ENCODE measurements around the gene SPOCK3.

Gene SPOCK3

GRCh38 chr4:167041524-167041923, 192.8 kb downstream of the SPOCK3 start:
- in situ Hi-C loops (cut with MboI; ENCODE audit: low sequenced_read_pairs), result no loop called here

GRCh38 chr4:167035390-167035789, 198.9 kb downstream of the SPOCK3 start:
- in situ Hi-C loops (cut with MboI; ENCODE audit: low sequenced_read_pairs), result no loop called here

DNA sequence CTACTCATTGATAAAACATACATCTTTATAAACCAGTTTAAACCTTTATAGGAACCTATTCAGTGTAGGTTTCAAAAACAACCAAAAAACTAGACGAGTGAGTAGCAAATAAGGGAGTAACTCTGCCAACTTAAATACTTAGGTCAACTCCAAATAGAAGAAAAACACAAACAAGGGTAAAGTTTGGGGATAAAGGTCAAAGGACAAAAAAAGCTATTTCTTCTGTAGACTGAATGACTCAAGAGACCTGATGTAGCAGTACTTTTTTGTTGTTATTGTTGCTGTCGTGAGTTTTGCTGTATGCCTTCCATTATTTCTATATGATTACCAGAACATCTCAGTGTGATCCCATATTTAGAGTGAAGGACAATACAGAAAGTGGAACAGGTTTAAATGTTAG, 199.3 kb downstream of the SPOCK3 start:
- in situ Hi-C loops (cut with MboI; ENCODE audit: low sequenced_read_pairs), result no loop called here

DNA sequence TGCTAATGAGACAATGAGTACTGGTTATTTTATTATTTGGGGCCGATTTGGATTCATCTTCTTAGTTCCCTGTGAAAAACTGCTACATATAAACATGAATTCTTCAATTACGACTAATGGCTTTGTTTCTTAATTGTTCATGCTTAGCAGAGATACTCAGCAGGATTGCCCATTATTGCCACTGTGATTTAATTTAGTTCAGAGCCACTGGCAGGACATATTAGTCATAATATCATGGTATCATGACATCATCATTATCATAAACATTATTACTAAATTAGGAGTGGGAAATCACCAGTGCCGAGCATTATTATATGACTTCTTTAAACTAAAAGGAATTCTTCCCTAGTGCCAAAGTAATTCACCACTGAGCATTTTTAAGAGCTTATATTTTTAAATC, 201.4 kb downstream of the SPOCK3 start:
- in situ Hi-C loops (cut with MboI; ENCODE audit: low sequenced_read_pairs), result no loop called here

GRCh38 chr4:167031534-167032156, 202.6 kb downstream of the SPOCK3 start:
- in situ Hi-C loops (cut with MboI; ENCODE audit: low sequenced_read_pairs), result no loop called here

DNA sequence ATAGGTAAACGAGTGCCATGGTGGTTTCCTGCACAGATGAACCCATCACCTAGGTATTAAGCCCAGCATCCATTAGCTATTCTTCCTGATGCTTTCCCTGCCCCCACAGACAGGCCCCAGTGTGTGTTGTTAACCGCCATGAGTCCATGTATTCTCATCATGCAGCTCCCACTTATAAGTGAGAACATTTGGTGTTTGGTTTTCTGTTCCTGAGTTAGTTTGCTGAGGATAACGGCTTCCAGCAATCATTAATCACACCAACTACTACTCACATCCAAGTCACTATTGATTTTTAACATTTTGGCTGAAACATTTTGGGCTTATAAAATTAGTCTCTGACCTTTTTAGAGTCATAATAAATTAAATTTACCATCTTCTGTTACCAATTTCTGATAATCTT, 205.3 kb downstream of the SPOCK3 start:
- in situ Hi-C loops (cut with MboI; ENCODE audit: low sequenced_read_pairs), result no loop called here

- in situ Hi-C loops (cut with MboI; ENCODE audit: low sequenced_read_pairs), result no loop called here
Measured at GRCh38 chr4:167025670-167026069, 208.6 kb downstream of the SPOCK3 start.

GRCh38 chr4:167023364-167023925, 210.8 kb downstream of the SPOCK3 start:
- in situ Hi-C loops (cut with MboI; ENCODE audit: low sequenced_read_pairs), result no loop called here

DNA sequence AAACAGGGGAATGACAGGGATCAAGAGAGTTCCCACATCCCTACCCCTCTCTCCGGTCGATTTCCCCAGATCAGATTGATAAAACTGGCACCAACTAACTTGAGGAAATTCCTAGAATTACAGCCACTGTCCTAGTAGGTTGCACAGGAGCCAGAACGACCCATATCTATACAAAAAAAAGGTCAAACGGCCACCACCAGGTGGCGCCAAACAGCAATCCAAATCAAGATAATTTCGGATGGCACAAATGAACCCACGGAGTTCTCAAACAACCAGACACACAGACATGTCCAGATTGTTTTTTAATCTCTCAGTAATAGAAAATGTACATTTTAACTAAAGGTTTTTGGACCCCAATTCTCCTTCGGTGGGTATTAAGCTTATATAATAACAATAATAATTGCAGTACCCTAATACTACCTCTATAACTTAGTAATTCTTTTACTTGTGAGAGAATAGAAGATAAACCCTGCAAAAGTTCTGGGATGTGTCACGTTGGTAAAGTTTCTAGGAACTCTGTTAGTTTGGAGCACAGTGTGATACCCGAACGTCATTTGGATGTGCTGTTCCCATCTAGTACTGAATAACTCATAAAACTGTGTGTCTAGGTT, 212.6 kb downstream of the SPOCK3 start:
- in situ Hi-C loops (cut with MboI; ENCODE audit: low sequenced_read_pairs), result no loop called here

GRCh38 chr4:167020410-167020809, 213.9 kb downstream of the SPOCK3 start:
- in situ Hi-C loops (cut with MboI; ENCODE audit: low sequenced_read_pairs), result no loop called here

DNA sequence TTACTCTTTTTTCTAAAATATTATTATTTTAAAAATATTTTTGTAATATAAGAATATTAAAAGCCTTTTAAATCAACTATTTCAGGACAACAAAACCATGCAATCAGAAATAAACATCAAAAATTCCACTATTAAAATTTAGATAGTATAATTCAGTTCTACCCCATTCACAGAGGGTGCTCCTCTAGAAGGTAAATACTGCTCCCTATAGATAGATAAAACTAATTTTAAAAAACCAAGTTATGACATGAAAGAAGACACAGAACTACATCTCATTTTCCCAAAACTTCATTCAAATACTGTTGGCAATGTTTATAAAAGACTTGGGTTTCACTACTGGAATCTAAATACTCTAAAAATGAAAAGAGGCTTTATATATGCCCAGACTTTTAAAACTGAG, 219.3 kb downstream of the SPOCK3 start:
- in situ Hi-C loops (cut with MboI; ENCODE audit: low sequenced_read_pairs), result no loop called here

GRCh38 chr4:167003326-167003725, 231.0 kb downstream of the SPOCK3 start:
- in situ Hi-C loops (cut with MboI; ENCODE audit: low sequenced_read_pairs), result no loop called here

DNA sequence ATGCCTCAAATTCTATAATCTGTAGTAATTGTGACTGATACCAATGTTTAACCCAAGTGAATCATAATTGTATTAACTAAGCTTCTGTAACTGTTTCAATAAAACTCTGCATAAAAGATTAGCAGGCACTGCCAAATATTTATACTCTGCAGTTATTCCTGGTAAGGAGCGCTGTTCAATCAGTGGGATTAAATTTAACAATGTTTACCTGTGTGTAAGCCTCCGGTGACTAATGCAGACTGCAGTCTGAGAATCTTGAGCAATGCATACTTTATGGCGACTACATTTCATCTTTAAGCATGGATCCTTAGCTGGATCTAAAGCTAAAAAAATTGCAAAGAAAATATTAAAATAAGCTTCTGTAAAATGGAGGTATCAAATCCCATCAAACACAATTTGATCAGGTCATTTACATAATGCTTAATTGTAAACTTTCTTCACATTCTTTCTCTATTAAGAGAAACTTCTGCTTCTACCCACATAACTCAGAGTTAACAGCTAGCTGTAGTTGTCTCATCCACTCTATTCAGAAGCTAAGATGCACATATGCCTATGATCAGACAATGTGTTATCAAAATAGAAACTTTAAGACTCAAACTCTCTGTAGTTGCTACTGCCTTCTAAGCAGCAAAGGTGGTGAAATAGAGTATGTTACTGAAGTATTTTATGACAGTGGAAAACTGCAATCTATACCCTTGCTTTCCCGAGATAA, 234.0 kb downstream of the SPOCK3 start:
- in situ Hi-C loops (cut with MboI; ENCODE audit: low sequenced_read_pairs), result no loop called here

GRCh38 chr4:166996216-166996615, 238.1 kb downstream of the SPOCK3 start:
- in situ Hi-C loops (cut with MboI; ENCODE audit: low sequenced_read_pairs), result no loop called here

GRCh38 chr4:166994686-166995085, 239.6 kb downstream of the SPOCK3 start:
- in situ Hi-C loops (cut with MboI; ENCODE audit: low sequenced_read_pairs), result no loop called here

DNA sequence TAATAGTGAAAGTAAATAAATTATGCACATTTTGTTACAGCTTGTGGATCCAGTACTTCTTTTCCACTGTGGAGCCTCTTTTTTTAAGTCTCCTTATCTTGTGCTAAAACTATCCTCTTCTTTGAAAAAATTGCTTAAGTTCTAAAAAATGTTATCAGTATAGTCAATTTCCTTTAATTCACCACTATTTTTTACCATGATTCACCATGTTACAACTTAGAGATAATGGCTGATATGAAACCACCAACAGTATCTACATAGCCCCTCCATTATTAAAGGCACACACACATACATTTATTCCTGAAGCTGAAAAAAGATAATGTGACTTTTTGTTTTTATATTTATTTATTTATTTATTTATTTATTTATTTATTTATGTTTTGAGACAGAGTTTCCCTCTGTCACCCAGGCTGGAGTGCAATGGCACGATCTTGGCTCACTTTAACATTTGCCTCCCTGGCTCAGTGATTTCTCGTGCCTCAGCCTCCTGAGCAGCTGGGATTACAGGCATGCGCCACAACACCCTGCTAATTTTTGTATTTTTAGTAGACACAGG, 243.2 kb downstream of the SPOCK3 start:
- in situ Hi-C loops (cut with MboI; ENCODE audit: low sequenced_read_pairs), result no loop called here

DNA sequence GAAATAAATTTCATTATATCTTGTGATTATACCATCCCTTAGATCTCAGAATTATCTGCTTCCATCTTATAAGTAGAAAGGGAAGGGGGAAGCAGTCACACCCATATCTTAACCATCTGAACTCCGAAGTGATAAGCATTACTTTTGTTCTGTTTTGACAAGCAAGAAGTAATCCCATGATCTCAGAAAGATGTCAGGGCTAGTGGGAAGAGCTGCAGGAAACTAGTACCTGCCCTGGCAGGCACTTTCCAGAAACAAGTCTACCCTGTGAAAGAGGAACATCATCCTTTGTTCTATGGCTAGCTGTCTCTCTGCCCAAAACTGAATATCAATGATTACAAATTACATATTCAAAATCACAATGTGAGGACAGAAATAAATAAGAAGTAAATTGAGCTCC, 244.4 kb downstream of the SPOCK3 start:
- in situ Hi-C loops (cut with MboI; ENCODE audit: low sequenced_read_pairs), result no loop called here

DNA sequence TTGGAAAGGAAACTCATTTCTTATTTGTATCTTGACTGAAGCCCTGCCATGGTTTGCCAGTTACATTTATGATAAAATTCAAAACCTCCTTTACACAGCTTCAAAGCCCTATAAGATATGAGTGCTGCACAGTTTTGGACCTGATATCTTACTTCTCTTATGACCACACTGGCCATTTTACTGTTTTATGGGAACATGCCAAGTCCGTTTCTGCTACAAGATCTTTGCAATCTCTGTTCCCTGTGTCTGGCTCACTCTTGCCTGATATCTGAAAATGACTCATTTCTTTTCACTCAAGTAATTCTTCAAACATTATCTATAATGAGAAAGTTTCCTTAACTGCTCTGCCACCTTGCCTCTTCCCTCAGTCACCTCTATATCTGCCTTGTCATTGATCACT, 247.3 kb downstream of the SPOCK3 start:
- in situ Hi-C loops (cut with MboI; ENCODE audit: low sequenced_read_pairs), result no loop called here

- in situ Hi-C loops (cut with MboI; ENCODE audit: low sequenced_read_pairs), result no loop called here
Measured at GRCh38 chr4:166981847-166982246, 252.4 kb downstream of the SPOCK3 start.

GRCh38 chr4:166980419-166980818, 253.9 kb downstream of the SPOCK3 start:
- in situ Hi-C loops (cut with MboI; ENCODE audit: low sequenced_read_pairs), result no loop called here

GRCh38 chr4:166977596-166977995, 256.7 kb downstream of the SPOCK3 start:
- in situ Hi-C loops (cut with MboI; ENCODE audit: low sequenced_read_pairs), result no loop called here

DNA sequence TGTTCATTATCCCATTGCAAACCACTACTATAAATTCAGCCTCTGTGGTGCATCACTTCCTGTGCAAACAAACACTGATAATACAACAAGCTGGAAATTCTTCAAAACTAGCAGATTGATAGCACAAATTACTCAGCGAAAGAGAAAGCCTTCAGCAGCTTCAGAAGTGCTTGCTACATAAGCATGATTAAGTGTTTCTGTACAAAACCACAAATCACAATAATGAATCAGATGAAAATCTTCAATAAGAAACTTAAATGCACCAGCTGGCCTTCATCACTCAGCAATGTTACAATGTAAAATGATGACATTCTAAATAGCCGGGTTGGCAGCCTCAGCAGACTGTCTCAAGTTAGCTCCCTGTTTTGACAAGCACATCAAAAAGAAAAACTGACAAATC, 262.2 kb downstream of the SPOCK3 start:
- in situ Hi-C loops (cut with MboI; ENCODE audit: low sequenced_read_pairs), result no loop called here
